Hematopoietic multipotent progenitor cell (in vitro differentiated cells): Measurements from ENCODE around the gene ANGPTL2. TPM values are rescaled to one million over a fixed set of nuclear protein-coding genes. Genes with fewer than 3 reads are reported as not detected.

Experiments
- DNase-seq, 3 donors: peaks; one replicate each; pipeline ENCODE4 v3.0.0-alpha.2; 2011 to 2015; ENCODE audit warnings: low read depth in 2 of 3, low spot score in 2 of 3
- total RNA-seq: library from RNA; depleted of rRNA; stranded (reverse); fragments of >200 nt; gene quantifications from one replicate; pipeline ENCODE4 v1.2.3, GENCODE V29; 2012

The ANGPTL2 gene
- total RNA-seq, 1 donor, result under 0.01 TPM

DNA sequence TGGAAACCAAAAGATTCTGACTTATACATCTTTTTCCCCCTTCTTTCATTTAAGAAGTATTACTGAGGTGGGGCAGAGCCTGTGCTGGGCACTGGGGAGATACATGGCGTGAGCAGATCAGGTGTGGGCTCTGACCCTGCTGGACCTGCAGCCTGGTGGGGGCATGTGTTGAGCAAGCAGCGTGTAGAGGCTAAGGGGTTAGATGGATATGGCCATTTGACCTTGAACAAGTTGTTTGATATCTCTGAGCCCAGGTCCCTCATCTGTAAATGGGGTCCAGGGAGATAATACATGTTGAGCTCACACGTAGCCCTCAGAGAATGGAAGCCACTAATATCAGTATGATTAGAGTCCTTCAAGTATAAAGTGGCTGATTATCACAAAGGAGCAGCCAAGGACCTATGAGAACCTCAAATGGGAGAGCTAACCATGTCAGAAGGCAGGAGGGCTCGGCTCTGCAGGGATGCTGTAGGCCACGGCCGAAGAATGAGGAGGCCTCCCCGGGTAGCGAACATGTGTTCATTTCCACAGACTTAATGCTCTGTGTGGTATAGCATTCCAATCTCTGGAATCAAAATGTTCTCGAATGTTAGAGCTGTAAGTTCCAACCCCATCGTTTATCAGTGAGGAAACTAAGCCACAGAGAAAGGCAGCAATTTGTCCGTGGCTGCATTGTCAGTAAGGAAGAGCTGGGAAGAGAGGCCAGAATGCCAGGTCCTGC lies 15.4 kb upstream of the ANGPTL2 start:
- DNase-seq, result no peak

DNA sequence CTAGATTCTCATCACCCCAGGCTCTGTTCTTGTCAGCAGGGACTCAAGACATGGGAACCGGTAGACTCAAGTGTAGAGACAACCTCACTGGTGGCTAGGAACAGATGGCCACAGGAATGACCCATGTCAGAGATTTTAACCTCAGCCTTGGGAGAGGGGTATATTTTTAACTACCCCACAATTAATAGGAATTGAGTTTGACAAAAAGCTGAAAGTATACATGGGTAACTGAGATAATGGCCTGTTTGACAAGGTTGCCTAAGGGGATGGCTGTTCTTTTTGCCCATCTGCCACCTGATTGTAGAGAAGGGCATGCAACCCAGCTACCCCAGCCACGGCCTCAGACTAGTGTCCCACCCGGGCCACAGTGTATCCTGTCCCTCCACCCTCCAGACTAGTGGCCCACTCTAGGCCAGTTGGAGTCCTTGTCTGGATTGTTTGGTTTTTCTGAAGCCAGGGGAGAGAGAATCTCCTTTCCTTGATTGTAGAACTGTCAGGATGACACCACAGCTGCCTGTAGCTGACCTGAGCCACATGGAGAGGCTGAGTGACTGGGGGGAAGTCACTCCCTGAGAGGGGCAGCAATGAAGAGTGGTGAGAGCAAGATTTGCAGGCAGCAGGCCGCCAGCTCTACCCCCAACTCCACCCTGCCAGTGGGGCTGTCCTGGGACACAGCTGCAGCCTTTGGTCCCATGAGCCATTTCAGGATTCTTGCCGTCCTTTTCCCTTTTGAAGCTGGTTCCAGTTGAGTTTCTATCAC lies 14.6 kb upstream of the ANGPTL2 start:
- DNase-seq, result no peak

DNA sequence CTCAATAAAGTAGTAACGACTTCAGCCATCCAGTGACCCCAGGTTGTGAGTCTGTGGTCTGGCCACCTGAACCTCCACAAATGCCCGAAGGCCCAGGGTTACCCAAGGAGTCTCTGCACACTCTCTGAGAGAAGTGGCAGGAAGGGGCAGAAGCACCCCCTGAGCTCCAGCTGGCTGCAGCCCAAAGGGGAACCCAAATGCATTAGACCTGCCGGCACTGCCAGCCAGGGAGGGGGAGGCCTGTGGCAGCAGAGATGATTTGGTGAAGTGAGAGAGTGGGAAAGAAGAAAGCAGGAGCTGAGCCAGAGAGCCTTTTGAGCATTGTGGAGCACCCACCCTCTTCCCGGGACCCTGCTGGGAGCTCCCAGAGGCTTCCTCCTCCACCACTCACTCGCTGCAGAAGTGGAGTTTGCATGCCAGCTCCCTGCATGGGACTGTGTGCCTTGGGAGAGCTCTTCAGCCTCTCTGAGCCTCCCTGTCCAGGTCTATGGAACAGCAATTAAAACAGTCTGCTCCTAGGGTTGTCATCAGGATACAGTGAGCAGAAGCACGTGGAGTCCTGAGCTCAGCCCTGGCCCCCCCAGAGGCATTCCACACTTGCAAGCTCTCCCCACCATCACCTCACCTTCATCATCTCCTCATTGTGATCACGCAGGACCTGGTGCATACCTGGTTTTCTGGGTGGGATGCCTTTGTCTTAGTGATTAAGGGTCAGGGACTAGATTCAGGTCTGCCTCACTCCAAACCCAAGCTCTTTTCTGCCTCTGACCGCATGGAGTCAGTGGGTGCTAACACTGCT lies 13.8 kb upstream of the ANGPTL2 start:
- DNase-seq, result no peak

DNA sequence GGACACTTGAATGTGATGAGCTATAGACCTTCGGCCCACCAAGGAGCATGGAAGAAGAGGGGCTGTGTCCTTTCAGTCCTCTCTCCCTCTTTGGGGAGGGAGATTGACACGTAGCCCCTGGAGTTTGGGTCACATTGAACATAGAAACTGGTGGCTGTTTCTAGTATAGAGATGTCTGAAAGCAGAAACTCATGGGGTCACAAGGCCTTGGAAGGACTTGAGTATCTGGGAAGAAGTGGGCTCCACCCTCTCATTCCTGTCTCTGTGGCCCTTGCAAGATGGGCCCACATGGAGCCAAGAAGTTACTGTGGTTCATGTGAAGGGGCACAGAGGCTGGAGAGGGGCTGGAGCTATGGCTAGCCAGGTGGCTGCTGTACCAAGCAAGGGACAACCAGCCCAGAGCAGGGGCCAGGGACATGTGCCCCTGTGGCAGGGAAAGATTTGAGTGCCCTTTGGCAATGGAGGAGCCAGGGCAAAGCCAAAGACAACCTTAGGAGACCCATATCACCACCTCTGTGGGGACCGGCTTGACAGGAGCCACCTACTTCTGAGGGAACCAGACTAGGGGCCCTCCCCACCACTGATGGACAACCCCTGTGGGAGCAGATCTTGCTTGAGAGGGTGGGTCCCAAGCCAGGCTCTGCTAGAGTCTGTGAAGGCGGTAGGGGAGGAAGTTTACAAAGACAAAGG lies 12.8 kb upstream of the ANGPTL2 start:
- DNase-seq, result no peak

DNA sequence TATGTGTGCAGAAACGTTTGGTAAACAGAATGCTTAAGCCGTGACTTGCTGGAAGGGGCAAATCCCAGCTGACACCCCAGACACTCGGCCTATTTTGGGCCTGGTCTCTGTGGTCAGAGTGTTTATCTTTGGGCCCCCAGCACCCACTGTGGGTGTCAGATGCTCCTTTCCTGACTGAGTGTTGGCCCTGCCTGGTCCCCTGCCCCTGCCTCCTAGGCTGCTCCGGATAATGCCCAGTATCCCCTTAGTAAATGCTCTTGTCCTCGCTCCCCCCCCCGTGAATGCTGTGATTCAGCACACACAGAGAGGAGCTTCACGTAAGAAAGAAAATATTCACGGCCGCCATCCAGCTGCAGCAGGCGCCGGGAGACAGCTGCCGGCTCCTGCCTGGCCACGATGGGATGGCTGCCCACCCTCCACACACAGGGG lies 11.3 kb upstream of the ANGPTL2 start:
- DNase-seq, result no peak

DNA sequence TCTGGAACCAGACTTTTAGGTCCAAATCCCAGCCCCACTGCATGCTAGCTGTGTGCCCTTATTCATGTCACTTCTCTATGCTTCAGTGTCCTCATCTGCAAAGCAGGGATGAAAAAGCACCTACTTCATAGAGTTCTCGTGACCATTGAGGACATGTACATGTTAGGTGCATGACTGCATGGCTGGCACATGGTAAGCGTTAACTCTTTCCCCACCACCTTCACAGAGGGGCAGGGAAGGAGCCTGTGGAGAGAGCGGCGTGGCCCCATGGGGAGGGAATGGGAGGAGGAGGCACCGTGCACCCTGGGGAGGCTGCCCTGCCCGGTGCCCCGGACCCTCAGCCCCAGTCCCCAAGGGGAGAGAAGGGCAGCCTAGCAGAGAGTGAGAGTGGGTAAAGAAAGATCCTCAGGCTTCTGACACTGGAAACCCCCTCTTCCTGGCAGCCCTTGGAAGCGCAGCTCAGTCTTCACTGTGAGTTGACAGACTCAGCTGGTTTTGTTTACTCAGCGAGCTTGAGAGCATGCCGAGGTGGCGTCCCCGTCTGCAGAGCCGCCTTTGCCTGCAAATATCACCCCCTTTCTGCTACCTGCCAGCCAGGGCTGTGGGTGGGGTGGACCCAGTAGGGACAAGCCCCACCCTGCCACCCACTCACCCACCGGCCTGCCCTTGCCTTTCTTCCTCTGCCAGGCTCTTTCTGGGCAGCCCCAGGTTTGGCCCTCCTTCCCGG lies 10.6 kb upstream of the ANGPTL2 start:
- DNase-seq, result no peak

DNA sequence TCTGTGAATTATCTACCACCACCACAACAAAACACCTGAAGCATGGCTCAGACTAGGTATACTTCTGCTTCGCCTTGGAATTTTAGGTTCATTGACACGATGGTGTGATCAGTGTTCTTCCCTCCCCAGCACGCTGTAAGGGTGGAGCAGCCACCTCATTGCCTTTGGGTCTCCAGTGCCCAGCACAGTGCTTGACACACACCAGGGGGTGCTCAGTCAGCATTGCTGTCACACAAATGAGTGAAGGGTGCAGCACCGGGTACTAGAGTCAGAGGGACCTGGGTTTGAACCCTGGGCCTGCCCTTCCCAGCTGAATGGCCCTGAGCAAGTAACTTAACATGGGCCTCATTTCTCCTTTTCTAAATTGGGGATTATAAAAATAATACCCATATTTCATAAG lies 9.9 kb upstream of the ANGPTL2 start:
- no peak for DNase-seq

DNA sequence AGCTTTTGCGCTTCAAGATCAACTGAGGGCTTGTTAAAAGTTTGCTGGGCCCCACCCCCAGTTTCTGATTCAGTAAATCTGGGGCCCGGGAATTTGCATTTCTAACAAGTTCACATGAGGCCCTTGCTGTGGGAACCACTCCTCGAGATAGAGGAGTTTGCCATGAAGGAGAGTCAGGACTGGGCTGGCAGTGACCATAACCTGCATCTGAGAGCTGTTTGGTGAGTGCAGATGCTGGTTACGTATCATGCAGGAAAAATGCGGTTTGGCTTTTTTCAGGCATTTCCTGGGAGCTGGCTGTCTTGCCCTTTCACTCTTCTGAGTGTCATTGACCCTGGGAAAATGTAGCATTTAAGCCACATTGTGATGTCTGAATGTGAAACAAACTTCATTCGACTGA lies 9.4 kb upstream of the ANGPTL2 start:
- no peak for DNase-seq

DNA sequence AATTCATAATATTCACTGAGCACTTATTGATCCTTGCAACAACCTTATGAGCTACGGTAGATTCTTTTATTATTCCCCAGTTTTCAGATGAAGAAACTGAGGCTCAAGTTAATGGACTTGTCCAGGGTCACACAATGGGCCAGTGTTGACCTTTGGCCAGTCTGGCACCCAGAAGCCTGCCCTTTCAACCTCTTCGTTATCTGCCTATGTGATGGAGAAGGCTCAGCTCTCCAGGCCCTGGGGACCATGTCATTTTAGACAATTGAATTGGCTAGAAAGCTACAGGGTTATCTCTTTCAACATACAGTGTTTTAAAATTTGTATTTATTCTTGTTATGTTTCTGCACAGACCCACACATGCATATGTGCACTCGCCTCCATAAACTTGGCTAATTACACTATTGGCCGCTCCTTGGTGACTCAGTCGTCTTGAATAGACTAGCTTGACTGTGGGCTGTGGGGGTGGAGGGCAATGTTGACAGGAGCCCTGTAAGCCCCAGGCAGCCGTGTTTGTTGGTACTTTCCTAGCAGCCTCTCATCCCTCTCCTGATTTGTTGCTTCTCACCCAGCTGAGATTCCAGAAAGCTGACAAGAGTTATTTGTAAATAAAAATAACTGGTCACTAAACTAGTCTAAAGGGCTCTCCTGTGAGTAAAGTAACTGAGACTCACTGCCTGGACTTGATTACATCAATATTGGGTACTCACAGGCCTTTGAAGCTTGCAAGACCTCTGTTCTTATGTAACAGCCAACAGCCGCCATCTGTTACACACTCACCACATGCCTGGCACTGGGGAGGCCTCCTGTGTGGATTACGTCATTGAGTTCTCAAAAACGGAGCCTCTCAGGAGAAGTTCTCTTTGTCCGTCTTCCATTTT lies 8.5 kb upstream of the ANGPTL2 start:
- DNase-seq, result no peak

DNA sequence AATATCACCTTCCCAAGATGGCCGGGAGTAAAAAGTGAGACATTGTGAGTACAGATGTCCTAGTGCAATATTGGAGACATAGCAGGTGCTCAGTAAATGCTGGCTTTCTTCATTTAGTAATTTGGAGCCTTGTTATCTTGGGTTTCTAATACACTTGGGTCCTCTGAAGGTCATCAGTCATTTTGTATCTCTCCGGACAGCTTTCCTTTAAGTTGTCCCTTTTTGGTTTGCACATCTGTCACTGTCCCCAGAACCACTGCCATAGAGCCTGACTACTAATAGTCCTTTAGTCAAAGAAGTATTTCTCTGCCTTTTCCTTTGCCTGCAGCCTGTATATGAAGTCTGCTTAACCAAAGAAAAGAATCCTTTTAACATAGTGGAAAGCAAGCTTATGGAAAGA lies 7.8 kb upstream of the ANGPTL2 start:
- DNase-seq, result no peak

DNA sequence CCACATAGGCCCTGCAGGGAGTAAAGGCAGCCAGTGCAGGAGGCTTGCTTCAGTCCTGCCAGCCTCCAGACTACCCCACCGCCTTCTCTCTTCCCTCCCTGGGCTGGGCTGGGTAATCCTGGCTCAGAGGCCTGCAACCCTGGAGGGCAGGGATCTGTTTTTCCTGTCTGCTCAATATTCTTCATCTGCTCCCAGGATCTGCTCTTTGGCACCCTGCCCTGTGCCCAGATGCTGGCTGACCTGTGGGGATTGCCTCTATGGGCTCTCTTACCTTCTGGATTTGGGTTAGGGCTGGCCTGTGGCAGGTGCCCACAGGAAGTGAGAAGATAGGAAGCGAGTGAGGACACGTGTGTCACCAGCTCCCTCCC lies 7.3 kb upstream of the ANGPTL2 start:
- no peak for DNase-seq

DNA sequence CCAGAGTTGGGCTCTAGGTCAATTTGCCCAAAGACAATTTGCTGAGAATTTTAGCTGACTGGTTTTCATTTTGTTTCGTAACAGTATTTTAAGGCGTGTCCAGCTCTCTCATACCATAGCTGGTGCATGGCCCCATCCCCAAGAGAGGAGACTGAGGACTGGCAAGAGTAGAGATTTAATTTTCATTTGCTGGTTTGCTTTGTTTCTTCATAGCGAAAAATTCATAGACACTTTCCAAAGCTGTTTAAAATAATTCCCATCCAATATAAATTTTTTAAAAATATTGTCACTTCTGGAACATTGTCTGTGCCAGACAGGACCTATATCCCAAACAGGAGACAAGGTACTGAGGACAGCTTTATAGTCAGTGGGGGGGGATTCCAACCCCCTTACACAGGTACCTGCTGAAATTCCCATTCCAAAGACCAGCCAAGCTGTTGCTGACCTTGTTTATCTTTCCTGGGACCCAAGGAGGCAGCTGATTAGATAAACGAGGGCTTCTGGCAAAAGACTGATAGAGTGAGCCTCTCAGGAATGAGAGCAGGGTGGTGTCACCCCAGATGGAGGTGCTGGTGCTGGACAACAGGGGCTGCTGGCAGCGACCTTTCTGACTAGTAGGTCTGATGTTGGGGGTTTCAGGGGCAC lies 6.8 kb upstream of the ANGPTL2 start:
- DNase-seq, result no peak

DNA sequence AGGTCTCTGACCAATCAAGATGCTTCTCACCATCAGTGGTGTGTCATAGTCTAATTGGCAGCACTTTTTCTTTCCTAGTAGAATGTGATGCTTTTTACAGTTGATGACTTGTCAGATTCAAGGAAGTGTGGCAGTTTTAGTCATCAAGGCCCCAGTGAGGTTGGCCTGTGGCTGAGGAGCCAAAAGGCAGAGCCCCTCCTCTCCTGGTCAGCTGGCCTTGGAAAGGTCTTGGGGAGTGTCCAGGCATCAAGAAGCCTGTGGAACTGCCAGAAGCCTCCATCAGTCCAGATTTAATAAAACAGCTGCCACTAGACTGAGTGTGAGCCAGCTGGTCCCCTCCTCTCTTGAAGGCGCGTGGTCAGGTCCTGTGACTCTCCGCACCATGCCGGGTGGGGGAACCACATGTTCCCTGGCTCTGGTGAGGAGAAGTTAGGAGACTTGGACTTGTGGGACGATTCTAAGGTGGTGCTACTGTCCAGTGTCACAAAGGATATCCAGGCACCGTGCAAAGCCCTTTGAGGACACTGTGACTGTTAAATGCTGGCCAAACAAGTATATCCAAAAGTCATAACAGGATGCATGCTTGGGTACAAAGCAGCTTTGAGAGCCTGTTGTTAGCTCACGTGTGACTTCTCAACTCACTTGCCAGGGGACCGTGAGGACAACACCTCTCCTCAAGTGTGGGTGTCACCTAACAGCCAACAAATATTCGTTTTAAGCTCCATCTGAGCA lies 6.1 kb upstream of the ANGPTL2 start:
- DNase-seq, result no peak

DNA sequence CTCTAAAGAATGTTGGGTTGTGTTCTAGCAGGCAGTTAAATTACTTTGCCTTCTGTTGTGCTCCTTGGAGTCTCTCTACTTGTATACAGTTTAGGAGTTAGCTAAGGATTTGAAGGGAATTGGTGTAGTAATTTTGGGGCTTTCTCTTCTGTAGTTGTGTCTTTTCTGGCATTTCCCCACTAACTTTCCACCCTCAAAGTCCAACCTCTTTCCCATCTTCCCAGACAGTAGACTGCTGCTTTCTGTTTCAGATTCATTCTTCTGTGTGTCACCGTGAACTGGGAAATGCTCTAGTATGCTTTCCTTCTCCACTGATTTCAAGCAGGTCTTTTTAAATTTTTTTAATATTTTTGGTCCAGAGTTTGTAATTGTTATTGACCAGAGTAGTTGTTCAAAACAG lies 4.5 kb upstream of the ANGPTL2 start:
- no peak for DNase-seq

DNA sequence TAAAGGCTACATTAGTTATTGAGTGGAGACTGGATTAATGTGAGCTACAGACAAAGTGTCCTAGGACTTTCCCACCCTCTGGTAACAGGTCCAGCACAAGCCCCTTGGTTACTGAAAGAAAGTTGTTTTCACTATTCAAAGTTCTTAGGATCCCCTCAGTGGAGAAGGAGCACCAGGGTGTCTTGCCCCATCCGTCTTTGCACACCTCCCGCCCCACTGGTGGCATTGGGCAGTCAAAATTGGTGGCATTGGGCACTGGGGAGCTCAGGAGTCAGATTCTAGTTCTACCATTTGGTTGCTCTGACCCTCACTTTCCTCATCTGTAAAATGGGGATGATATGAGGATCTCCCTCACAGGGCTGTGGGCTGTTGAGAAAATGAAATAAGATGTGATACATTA lies 2.4 kb upstream of the ANGPTL2 start:
- DNase-seq, result no peak

DNA sequence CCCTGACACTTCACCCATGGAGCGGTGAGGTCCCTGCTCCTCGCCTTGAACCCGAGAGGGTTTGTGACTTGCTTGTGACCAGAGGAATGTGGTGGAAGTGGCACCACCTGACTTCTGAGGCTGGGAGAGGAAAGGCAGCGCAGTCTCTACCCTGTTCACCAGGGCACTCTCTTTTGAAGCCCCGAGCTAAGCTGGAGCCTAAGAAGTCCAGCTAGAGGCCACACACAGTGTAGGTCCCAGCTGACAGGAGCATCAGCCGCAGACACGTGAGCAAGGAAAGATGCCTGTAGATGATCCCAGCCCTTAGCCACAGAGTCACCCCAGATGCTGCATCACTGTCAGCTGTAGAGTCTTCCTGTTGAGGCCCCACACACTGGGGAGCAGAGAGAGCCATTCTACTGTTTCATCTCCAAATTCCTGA lies 1.7 kb upstream of the ANGPTL2 start:
- no peak for DNase-seq

DNA sequence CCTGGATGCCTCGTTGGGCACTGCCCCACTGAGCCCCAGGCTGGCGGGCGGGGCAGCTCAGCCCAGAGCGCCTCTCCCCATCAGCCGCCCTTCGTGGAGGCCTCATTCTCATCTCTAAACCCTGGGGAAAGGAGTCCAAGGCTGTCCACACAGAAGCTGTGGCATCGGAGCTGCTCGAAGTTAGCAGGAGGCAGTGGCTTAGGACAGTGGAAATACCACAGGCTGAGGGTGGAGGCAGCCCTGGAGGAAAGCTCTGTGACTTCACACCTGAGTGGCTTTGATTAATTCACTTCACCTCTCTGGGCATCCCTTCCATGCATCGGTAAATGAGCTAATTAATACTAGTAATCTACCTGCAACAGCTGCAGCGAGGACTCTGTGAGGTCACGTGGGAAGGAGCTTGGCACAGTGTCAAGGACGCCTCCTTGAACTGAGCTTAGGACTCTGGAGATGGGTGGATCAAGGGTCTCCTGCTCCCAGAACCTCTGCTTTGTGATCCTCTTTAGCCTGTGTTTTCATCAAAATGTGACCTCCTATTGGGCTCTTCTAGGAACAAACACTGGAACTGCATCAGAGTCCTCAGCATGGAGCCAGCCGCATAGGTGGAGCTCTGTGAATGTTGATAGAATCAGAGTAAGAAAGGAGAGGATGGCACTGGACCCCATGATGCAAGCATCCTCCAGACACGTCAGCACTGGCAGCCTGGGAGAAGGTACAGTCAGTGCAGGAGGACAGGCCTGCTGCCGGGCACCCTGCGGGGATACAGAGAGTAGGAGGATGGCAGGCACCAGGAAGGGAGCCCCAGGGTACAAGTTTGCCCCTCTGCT lies 842 bp upstream of the ANGPTL2 start:
- no peak for DNase-seq
